ENCODE measurements around the gene SLC6A12. TPM values are rescaled to one million over a fixed set of nuclear protein-coding genes. Genes with fewer than 3 reads are reported as not detected.
A peak's percentile ranks its signal among the peaks of the same experiment; 100 is the strongest.

SLC6A12 gene
- polyA plus RNA-seq, 1 of the 3 experiments (the other 2 are of a cell fraction), result 0.02 TPM

GRCh38 chr12:178829-179109 is 35.2 kb downstream of the SLC6A12 start:
- WGBS (ENCODE audit: low lambda C conversion rate), result 86% methylated on average over 3 of the region's 3 CpGs

More at GRCh38 chr12:178829-179109, 35.2 kb downstream of the SLC6A12 start:
- no peaks in the 10 kb centered on the region for H3K79me2 ChIP-seq (ENCODE audit: insufficient read depth)
- no peaks in the 10 kb centered on the region for H3K27me3 ChIP-seq (ENCODE audit: insufficient read depth)
- 0 out of 4 replicates have a peak overlapping the region, but pooled peaks of 1 of the 2 experiments have one; percentile 25 for H3K27ac ChIP-seq (ENCODE audit: low read depth in 2 of 2, low read length in 1 of 2)
- H3K36me3 ChIP-seq (replicated peaks in 1 of 2; ENCODE audit: control insufficient read depth in 1 of 2, insufficient read depth in 2 of 2, low read length in 1 of 2), result no peaks in the 10 kb centered on the region
- ChIA-PET POLR2A (no interaction called here), CTCF (interaction anchor here (1.8 to 4.7 kb wide), 2 partner anchors 11 to 41 kb away, joined by 5 to 38 read pairs; no protein-coding TSS in a partner anchor)
- H3K9ac ChIP-seq, result no peak overlapping the region
- TF ChIP-seq MEF2A (IDR thresholded peaks at IDR 0.05; ENCODE audit: borderline replicate concordance, low read depth) (no peak), CTCF (IDR thresholded peaks at IDR 0.05) (no peak), MAX (IDR thresholded peaks at IDR 0.05; ENCODE audit: low read depth) (no peak), ZBTB33 (IDR thresholded peaks at IDR 0.05; ENCODE audit: borderline replicate concordance, low read depth) (no peak), PBX3 (IDR thresholded peaks at IDR 0.05) (no peak), RFX5 (IDR thresholded peaks at IDR 0.05; ENCODE audit: low read length) (no peak), EZH2phosphoT487 (IDR thresholded peaks at IDR 0.05; ENCODE audit: borderline replicate concordance, low read depth) (no peak), USF2 (IDR thresholded peaks at IDR 0.05; ENCODE audit: borderline replicate concordance, low read depth, low read length) (no peak), FOSL2 (IDR thresholded peaks at IDR 0.05; ENCODE audit: borderline replicate concordance, low read depth) (no peak), TCF12 (IDR thresholded peaks at IDR 0.05) (no peak)
- no peak overlapping the region for H3K4me3 ChIP-seq (ENCODE audit: low read depth in 2 of 2, low read length in 1 of 2)
- no peak for DNase-seq
- H3K4me2 ChIP-seq, result no peak overlapping the region
- H3K4me1 ChIP-seq (ENCODE audit: control insufficient read depth in 1 of 2, insufficient read depth in 2 of 2, low read depth in 1 of 2, low read length in 1 of 2), result peaks cover 21 to 67% of the 10 kb centered on the region in 2 experiments
- H2AFZ ChIP-seq (ENCODE audit: low read depth), result no peak overlapping the region
- no peaks in the 10 kb centered on the region for H3K9me2 ChIP-seq
- H4K20me1 ChIP-seq (ENCODE audit: insufficient read depth), result no peaks in the 10 kb centered on the region
- peaks cover 6% of the 10 kb centered on the region for H3F3A ChIP-seq (replicated peaks; ENCODE audit: insufficient read depth)
- H3K9me3 ChIP-seq, result no peaks in the 10 kb centered on the region
